ENCODE measurements around the gene ZNF594. TPM values are rescaled to one million over a fixed set of nuclear protein-coding genes. Genes with fewer than 3 reads are reported as not detected.
A peak's percentile ranks its signal among the peaks of the same experiment; 100 is the strongest.
"Not testable (repeated sequence)": the region's sequence is repeated elsewhere in the genome, so short reads cannot be mapped to it uniquely, and the experiment has no call there.

The ZNF594 gene
- 6.4 and 8.1 TPM in 2 replicates for total RNA-seq (2014; rRNA removed; shearing (Covaris generic))
- 1.6 and 2.8 TPM in 2 replicates for polyA plus RNA-seq (2015; cell fraction: cytosol; rRNA removed)
- polyA plus RNA-seq (2015; cell fraction: nucleus; rRNA removed), result 8.0 and 10.0 TPM in 2 replicates

DNA sequence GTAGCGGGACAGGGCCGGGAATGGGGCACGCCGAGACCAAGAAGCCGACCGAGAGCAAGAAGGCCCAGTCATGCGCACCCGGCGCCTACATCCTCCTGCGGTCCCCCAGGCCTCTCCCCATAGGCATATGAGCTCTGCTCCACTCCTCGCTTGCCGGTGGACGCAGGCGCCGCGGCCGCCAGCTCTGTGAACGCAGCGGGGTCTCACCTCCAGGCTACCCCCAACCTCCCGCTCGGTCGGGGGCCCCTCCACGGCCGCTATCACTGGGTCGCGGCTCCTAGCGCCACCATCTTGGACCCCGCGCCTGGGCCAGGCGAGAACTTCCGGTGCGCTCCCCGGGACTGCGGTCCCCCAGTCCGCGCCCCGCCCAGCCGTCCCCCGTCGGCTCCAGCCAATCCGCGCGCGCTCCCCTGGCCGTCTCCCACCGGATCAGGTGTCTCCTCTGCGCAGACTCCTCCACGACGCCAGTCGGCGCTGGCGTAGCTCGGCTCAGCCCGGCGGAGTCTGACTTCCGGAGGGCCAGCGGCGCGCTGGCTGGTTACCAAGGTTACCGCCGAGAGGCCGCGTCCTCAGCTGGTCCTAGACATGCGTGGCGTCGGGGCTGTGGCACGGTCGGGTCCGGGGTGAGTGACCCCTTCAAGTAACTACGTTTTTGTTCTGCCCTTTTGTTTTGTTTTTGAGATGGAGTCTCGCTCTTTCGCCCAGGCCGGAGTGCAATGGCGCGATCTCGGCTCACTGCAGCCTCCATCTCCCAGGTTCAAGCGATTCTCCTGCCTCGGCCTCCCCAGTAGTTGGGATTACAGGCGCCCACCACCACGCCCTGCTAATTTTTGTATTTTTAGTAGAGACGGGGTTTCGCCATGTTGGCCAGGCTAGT, at the start of gene ZNF594:
TSS of gene ZNF594 (minus strand) at position 328 of the 877 bp plus-strand sequence. CDS start 7,612 bp downstream, outside the sequence.
- DNase-seq (ENCODE audit: low read depth), result peak; percentile 92

DNA sequence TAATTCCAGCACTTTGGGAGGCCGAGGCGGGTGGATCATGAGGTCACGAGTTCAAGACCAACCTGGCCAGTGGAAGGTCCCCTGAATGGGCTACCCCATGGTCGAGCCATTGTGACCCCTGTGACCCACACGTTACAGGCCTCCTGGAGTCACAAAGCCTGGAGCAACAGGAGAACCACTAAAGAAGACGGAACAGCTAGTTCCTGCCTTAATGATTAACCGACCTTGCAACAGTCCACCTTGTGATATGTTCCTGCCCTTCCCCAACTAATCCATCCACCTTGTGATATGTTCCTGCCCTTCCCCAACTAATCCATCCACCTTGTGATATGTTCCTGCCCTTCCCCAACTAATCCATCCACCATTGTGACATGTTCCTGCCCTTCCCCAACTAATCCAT, 48.1 kb upstream of the ZNF594 start:
- not testable (repeated sequence) for DNase-seq (ENCODE audit: low read depth)

DNA sequence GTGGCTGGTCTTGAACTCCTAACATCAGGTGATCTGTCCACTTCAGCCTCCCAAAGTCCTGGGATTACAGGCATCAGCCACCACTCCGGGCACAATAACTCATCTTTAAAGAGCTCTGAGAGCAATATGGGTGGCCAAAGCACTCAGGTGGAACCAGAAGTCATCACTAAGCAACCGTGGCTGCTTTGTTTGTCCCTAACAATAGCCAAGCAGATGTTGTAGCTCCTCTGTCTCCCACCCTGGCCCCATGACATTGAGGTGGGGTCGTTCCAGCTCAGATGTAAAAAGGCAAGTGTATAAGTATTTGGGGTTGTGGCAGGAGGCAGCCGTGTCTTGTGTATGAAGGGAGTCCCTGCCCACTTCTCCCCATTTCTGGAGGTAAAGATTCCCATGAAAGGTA, 46.7 kb upstream of the ZNF594 start:
- DNase-seq (ENCODE audit: low read depth), result no peak

- peak; percentile 65 for DNase-seq (ENCODE audit: low read depth)
Measured at GRCh38 chr17:5237541-5238016, 45.9 kb upstream of the ZNF594 start.

DNA sequence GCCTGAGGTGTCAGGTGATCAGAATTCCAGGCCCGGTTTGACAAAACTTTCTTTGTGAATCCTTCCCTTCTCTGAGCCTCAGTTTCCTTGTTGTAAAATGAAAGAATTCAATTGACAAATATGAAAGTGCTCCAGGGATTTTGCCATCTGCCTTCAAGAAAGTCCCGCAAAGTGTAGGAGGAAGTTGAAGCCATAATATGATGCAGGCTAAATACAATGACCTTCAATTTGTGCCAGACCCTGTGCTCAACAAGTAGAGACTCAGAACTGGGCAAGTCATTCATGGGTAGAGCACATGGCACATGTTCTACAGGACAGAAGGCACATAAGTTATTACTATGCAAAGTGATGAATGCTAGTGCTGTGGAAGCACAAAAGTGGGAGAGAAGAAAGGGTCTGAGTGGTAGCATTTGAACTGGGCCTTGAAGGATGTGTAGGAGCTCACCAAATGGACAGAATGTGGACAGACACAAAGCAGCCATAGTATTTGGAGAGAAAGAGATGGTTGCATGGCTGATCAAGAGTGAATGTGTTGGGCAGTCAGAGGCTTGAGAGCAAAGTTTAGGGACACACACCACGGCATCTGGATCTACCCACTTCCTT, 45.4 kb upstream of the ZNF594 start:
- DNase-seq (ENCODE audit: low read depth), result no peak

DNA sequence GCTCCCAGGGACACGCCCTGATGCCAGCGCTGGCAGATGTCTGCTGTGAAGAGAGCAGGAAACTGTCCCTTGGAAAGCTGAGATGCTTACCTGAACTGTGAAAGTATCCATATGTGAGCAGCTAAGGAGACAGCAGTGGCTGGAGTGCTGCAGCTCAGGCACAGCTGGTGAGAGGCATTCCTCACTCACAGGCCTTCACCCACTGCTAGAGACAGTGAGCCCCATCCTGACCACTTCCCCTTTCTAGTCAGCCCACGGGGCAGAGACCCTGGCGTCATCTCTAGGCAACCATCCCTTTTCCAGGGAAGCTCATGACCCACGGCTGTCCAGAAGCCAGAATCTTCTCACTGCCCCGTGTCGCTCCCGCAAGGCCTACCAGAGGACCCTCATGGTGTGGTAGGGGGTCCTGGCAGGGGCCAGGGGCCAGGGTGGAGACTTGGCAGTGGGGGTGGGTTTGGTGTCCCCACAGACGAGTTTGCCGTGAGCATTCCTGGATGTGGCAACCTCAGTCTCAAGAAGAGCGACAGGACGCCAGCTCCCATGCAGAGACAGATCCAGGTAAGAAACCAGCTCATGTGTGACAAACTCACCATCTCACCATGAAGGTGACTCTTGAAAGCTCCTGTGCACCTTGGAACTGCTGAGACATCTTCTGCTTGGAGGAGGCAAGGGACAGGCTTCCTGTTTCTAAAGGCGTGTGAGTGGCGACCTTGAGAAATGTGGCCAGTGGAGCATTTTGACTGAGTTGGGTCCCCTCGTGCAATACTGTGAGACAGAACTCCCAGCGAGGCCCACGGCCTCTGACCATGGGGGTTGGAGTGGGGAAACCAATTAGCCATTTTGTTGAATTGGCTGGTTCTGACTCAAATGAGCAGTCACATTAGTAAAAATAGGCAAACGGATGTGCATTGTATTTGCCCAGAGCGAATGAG, 43.2 kb upstream of the ZNF594 start, which contains the start of gene SCIMP:
TSS of gene SCIMP (minus strand) at position 216 of the 932 bp plus-strand sequence. CDS start at position 111, 105 bp downstream.
- DNase-seq (ENCODE audit: low read depth), result no peak

DNA sequence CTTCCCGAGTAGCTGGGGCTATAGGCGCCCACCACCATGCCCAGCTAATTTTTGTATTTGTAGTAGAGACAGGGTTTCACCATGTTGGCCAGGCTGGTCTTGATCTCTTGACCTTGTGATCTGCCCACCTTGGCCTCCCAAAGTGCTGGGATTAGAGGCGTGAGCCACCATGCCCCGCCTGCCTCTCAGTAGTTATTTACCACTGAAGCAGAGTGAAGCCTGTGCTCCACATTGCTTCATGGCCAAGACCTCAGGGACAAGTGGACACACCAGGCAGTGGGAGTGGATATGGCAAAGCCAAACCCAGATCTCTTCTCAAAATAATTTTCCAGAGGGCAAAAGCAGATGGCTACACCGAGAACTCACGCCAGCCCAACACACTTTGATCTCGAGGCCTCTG, 41.8 kb upstream of the ZNF594 start:
- DNase-seq (ENCODE audit: low read depth), result not testable (repeated sequence)

DNA sequence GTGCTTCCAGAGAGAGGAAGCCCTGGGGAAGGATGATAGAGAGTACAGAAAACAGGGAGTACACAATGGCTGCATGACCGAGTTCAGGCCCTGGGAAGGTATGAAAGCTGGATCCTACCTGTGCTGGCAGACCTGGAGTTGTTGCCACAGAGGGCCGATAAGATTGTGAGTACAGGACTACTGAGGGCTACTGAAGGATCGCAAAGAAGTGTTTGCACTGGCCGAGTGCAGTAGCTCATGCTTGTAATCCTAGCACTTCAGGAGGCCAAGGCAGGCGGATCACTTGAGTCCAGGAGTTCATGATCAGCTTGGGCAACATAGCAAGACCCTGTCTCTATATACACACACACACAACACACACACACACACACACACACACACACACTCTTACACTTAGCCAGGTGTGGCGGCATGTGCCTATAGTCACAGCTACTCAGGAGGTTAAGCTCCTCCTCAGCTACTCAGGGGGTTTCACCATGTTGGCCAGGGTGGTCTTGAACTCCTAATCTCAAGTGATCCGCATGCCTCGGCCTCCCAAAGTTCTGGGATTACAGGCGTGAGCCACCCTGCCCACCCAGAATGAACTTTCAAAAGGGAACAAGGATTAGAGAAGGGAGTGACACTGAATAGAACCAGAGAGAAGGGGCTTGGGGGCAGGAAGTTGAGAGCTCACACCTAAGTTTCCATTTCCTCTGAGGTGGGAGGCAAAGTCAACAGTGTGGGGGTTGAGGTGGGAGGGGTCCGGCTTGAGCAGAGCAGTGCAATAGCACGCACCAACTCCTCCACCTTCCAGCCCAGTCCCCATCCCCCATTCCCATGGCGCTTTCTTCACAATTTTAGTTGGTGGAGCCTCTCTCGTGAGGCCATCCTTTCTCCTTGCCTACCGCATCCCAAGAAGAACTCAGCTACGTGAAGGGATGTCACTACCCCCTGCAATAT, 35.5 kb upstream of the ZNF594 start:
- DNase-seq (ENCODE audit: low read depth), result no peak

GRCh38 chr17:5225668-5226457, 34.2 kb upstream of the ZNF594 start:
- DNase-seq (ENCODE audit: low read depth), result no peak

- not testable (repeated sequence) for DNase-seq (ENCODE audit: low read depth)
Measured at GRCh38 chr17:5221912-5222311, 30.2 kb upstream of the ZNF594 start.

GRCh38 chr17:5220074-5220473, 28.4 kb upstream of the ZNF594 start:
- DNase-seq (ENCODE audit: low read depth), result no peak

DNA sequence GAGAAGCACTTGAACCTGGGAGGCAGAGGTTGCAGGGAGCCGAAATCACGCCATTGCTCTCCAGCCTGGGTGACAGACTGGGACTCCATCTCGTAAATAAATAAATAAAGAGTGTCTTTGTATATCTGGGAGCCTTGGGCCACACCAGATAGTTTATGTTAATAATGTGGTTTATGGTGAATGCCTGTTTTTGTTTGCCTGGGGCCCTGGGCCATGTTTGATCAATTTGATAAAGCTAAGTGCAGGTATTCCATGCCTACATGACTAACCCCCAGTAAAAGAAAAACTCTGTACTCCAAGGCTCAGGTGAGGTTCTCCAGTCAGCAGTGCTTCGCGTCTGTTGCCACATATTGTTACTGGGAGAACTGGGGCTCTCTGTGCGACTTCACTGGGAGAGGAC, 27.9 kb upstream of the ZNF594 start:
- no peak for DNase-seq (ENCODE audit: low read depth)

- not testable (repeated sequence) for DNase-seq (ENCODE audit: low read depth)
Measured at GRCh38 chr17:5217562-5217961, 25.9 kb upstream of the ZNF594 start.

DNA sequence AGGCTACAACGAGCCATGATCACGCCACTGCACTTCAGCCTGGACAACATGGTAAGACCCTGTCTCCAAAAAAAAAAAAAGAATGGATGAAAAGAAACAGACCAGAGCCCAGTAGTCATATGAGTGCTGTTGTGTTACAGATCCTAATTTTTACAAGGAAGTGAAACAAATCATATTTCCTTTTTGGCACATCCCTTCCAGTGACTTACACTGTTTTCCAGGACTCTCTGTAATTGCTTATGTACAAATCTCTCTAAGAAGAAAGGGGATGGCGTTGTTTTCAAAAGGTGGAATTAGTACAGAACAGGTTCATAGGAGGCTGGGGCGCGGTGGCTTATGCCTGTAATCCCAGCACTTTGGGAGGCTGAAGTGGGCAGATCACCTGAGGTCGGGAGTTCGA, 19.8 kb upstream of the ZNF594 start:
- DNase-seq (ENCODE audit: low read depth), result no peak

DNA sequence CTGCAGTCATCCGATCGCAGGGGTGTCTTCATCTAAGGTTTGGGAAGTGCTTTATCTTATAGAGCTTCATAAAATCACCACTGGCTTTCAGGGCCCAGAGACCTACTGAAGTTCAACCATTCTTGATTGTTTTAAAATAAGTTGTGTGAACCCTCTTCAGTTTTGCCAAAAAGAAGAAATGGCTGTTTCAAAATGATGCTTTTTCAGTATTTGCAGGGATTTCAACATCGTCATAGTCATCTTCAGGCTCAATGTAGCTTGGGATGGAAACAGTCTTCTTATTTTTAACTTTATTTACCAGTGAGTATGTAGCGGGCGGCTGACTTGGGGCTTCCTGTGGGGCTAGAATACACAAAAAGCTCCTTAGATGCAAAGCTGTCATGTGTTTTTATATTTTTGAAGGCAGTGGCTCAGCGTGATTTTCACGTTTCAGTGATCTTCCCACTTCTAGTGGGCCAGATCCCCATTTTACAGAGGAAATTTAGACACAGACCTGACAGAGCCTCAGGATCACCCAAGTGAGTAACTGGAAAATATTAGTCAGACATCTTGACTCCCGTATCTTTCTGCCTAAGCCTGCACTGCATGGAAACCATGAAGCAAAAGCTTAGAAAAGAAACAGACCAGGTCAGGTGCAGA, 19.1 kb upstream of the ZNF594 start:
- DNase-seq (ENCODE audit: low read depth), result no peak

DNA sequence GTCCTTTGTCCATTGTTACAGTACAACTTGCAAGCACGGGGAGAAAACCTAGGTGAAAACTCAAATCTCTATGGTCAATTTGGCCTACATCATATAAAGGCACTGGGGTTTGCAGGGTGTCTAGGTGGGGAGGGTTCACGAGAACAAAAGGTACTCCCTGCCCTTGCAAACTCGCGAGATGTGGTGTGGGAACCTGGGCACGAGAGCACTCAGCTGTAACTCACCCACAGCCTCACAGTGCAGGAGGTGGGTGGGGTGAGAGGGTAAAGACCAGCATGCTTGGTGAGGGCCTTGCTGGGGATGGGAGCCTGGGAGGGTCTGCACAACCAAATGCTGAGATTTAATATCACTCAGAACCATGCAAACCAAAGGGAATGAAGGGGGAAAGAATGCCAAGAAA, 18.4 kb upstream of the ZNF594 start:
- no peak for DNase-seq (ENCODE audit: low read depth)

- DNase-seq (ENCODE audit: low read depth), result no peak
Measured at GRCh38 chr17:5209396-5209795, 17.7 kb upstream of the ZNF594 start.

DNA sequence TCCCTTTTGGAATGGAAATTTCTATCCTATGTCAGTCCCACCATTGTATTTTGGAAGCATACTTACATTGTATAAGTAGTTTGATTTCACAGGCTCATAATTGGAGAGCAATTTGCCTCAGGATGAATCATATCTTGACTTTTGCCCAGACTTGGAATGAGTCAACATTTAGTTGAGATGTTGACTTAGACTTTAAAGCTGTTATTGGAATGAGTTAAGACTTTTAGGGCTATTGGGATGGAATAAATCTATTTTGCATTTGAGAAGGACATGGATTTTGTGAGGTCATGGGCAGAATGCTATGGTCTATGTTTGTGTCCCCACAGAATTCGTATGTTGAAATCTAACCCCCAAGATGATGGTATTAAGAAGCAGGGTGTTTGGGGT, 12.2 kb upstream of the ZNF594 start:
- peak; percentile 41 for DNase-seq (ENCODE audit: low read depth)
